K562 (cell line): ENCODE results near the gene KCNA2. TPM values are rescaled to one million over a fixed set of nuclear protein-coding genes. Genes with fewer than 3 reads are reported as not detected.

Experiments
- ARID2 ChIP-seq: fragments of 450-650 bp; IDR thresholded peaks from 2 replicates; pipeline ENCODE4 v1.6.1; 2017; ENCODE audit warnings: antibody characterized with exemption, mild to moderate bottlenecking
- BRF2 ChIP-seq: IDR thresholded peaks from 3 replicates; pipeline ENCODE4 v1.6.1; 2011; ENCODE audit warnings: borderline replicate concordance, mild to moderate bottlenecking; ENCODE audit not compliant: insufficient read length, insufficient read depth
- ERF ChIP-seq: fragments of 450-650 bp; formaldehyde crosslinking; IDR thresholded peaks from 2 replicates; pipeline ENCODE4 v1.4.0; 2020; ENCODE audit warnings: mild to moderate bottlenecking, mixed read lengths
- EWSR1 ChIP-seq: fragments of 450-650 bp; IDR thresholded peaks from 2 replicates; pipeline ENCODE4 v1.6.1; 2018; ENCODE audit warnings: borderline replicate concordance, mild to moderate bottlenecking, low read depth, moderate library complexity; ENCODE audit not compliant: partially characterized antibody
- MEF2A ChIP-seq: IDR thresholded peaks from 2 replicates; pipeline ENCODE4 v1.6.1; 2011; ENCODE audit warnings: low read depth, mild to moderate bottlenecking, low read length, moderate library complexity; ENCODE audit not compliant: control insufficient read depth
- NR2C1 ChIP-seq, 2 experiments: fragments of 450-650 bp; IDR thresholded peaks; 2 replicates each; pipeline ENCODE4 v1.6.1; 2017; ENCODE audit warnings: mild to moderate bottlenecking in 2 of 2, antibody characterized with exemption in 1 of 2, inconsistent platforms in 1 of 2, missing compliant biosample characterization in 1 of 2, missing genetic modification characterization in 1 of 2
- PYGO2 ChIP-seq: fragments of 450-650 bp; IDR thresholded peaks from 2 replicates; pipeline ENCODE4 v1.6.1; 2016; ENCODE audit warnings: mild to moderate bottlenecking, missing genetic modification characterization, moderate library complexity, missing compliant biosample characterization
- RAD21 ChIP-seq, 2 experiments: fragments of 250-450 bp in 1 of 2; fragments of 450-650 bp in 1 of 2; sonication (Bioruptor Pico) in 1 of 2; formaldehyde crosslinking in 1 of 2; IDR thresholded peaks in 1 of 2; conservative IDR thresholded peaks in 1 of 2; 2 replicates each; pipeline versions ENCODE4 v1.4.0 to v1.8.0; 2020 to 2022; ENCODE audit warnings: mild to moderate bottlenecking in 2 of 2, moderate library complexity in 1 of 2
- RFX7 ChIP-seq: fragments of 250-450 bp; sonication (Bioruptor Pico); IDR thresholded peaks from 2 replicates; pipeline ENCODE4 v1.5.1; 2021; ENCODE audit warnings: mild to moderate bottlenecking
- SNRNP70 ChIP-seq: fragments of 200-400 bp; formaldehyde crosslinking; optimal IDR thresholded peaks from 2 replicates; pipeline ENCODE3; 2017; ENCODE audit warnings: low read depth, low read length
- SRSF3 ChIP-seq: fragments of 200-400 bp; formaldehyde crosslinking; IDR thresholded peaks from 2 replicates; pipeline ENCODE4 v1.6.1; 2016; ENCODE audit warnings: mild to moderate bottlenecking, low read length, moderate library complexity; ENCODE audit not compliant: insufficient read depth
- ZBTB40 ChIP-seq, 2 experiments: fragments of 450-650 bp in 1 of 2; sonication (generic) in 1 of 2; formaldehyde crosslinking in 1 of 2; IDR thresholded peaks; 2 replicates each; pipeline versions ENCODE4 v1.7.1 to v1.9.0; 2016 to 2022; ENCODE audit warnings: inconsistent platforms in 1 of 2, mild to moderate bottlenecking in 1 of 2, missing genetic modification reagents in 1 of 2
- ZNF551 ChIP-seq: fragments of 250-450 bp; sonication (Bioruptor Pico); IDR thresholded peaks from 2 replicates; pipeline ENCODE4 v1.5.0; 2021; ENCODE audit warnings: mild to moderate bottlenecking, moderate library complexity
- ZNF830 ChIP-seq: fragments of 250-450 bp; sonication (Bioruptor Pico); IDR thresholded peaks from 2 replicates; pipeline ENCODE4 v1.5.0; 2021; ENCODE audit warnings: mild to moderate bottlenecking
- polyA plus RNA-seq, 8 experiments: library from polyadenylated mRNA; depleted of rRNA in 4 of 8; stranded (reverse) in 5 of 8; unstranded in 3 of 8; fragments of >200 nt; fragmentation: Nextera tagmentation in 2 of 8; fragmentation: Illumina TruSeq in 1 of 8; extraction: Ambion mirVana in 2 of 8; extraction: Trizol in 1 of 8; gene quantifications; 2 replicates each; pipeline versions ENCODE4 v1.2.1 to v1.2.3, GENCODE V29; 2011 to 2014; ENCODE audit warnings: inconsistent platforms in 1 of 8, missing spikeins in 1 of 8
- total RNA-seq, 7 experiments: library from RNA; depleted of rRNA in 6 of 7; stranded (reverse); fragments of >200 nt in 6 of 7; fragmentation: Illumina TruSeq in 2 of 7; extraction: Trizol in 2 of 7; gene quantifications; 2 replicates each; pipeline versions ENCODE4 v1.2.1 to v1.2.3, GENCODE V29; 2011 to 2021; ENCODE audit warnings: low replicate concordance in 1 of 7

The KCNA2 gene
- total and polyA plus RNA-seq, 9 of the 15 experiments (the other 6 are each of a cell fraction or from before 2014, with no cell fraction given) = not detected

GRCh38 chr1:110619412-110620249 is 13.5 kb upstream of the KCNA2 start (continued):
- TF ChIP-seq ZBTB40 (IDR thresholded peaks at IDR 0.05) (no peak), ZBTB40 (CRISPR knock-in tag; IDR thresholded peaks at IDR 0.05) (no peak), ZNF830 (CRISPR knock-in tag) (no peak), SRSF3 (no peak), BRF2 (no peak), PYGO2 (tag) (no peak), EWSR1 (no peak), MEF2A (no peak), ZNF551 (CRISPR knock-in tag) (no peak), ERF (CRISPR knock-in tag) (no peak), NR2C1 (IDR thresholded peaks at IDR 0.05) (no peak), NR2C1 (tag; IDR thresholded peaks at IDR 0.05) (no peak; the same call in 1 of the 2 replicates), ARID2 (no peak), RFX7 (CRISPR knock-in tag) (no peak), RAD21 (CRISPR knock-in tag; conservative IDR thresholded peaks at IDR 0.05 in 1 of 2, IDR thresholded peaks at IDR 0.05 in 1 of 2) (peak; percentile 73 to 90), SNRNP70 (no peak)
